ENCODE measurements around the gene DMRT2.
A peak's percentile ranks its signal among the peaks of the same experiment; 100 is the strongest.

DMRT2 gene

DNA sequence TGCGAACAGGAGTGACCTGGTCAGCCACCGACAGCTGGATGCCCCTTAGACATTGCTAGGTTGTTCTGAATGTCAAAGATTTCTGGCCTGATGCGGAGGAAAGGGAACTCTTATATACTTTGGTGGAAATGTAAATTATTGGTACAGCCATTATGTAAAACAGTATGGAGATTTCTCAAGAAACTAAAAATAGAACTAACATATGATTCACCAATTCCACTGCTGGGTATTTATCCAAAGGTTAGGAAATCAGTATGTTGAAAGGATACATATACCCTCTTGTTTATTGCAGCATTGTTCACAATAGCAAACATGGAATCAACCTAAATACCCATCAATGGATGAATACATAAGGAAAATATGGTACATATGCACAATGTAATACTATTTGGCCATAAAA is 41.9 kb upstream of the DMRT2 start:
- peaks cover 28% of the 10 kb centered on the region for H3K27me3 ChIP-seq
- H3K36me3 ChIP-seq = no peaks in the 10 kb centered on the region
- H3K9me3 ChIP-seq = no peaks in the 10 kb centered on the region
- no peak overlapping the region for H3K4me3 ChIP-seq (ENCODE audit: low read depth in 1 of 2, low read length in 1 of 2)
- no peak overlapping the region for H3K27ac ChIP-seq
- TF ChIP-seq, protein P1, sequence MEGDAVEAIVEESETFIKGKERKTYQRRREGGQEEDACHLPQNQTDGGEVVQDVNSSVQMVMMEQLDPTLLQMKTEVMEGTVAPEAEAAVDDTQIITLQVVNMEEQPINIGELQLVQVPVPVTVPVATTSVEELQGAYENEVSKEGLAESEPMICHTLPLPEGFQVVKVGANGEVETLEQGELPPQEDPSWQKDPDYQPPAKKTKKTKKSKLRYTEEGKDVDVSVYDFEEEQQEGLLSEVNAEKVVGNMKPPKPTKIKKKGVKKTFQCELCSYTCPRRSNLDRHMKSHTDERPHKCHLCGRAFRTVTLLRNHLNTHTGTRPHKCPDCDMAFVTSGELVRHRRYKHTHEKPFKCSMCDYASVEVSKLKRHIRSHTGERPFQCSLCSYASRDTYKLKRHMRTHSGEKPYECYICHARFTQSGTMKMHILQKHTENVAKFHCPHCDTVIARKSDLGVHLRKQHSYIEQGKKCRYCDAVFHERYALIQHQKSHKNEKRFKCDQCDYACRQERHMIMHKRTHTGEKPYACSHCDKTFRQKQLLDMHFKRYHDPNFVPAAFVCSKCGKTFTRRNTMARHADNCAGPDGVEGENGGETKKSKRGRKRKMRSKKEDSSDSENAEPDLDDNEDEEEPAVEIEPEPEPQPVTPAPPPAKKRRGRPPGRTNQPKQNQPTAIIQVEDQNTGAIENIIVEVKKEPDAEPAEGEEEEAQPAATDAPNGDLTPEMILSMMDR (IDR thresholded peaks at IDR 0.05) = no peak
- H3K4me1 ChIP-seq (ENCODE audit: control insufficient read depth in 1 of 2, insufficient read depth in 1 of 2, low read depth in 1 of 2, low read length in 1 of 2) = no peaks in the 10 kb centered on the region

DNA sequence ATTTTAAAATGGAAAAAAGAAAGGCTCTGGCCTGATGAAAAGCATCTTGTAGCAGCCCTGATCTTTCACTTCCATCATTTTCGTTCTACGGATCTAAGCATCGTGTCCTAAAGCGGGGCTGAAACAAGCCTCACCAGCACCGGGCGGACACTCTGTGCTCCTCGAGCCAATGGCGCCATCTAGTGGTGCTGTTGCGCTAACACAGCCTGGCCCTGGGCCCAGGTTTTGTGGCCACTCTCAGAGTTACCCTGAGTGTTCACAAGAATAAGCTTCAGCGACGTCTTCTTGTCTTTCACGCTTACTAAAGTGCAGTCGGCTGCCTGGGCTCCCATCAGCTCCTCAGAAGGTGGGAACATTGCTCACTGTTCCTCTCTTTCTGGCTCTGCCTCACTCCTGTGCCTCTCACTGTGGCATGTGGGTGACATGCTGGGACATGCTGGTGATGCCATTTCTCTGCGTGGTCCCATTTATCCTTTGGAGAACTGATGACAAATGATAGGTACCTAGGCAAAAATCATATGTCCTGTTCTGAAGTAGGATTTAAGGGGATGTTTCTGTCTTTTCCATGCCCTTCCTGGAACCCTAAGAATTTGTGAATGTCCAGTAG is 41.0 kb upstream of the DMRT2 start:
- Histone ChIP-seq H3K36me3 (no peaks in the 10 kb centered on the region), H3K9me3 (no peaks in the 10 kb centered on the region), H3K4me3 (ENCODE audit: low read depth in 1 of 2, low read length in 1 of 2) (no peak overlapping the region), H3K27me3 (peaks cover 31% of the 10 kb centered on the region), H3K27ac (no peak overlapping the region), H3K4me1 (ENCODE audit: control insufficient read depth in 1 of 2, insufficient read depth in 1 of 2, low read depth in 1 of 2, low read length in 1 of 2) (no peaks in the 10 kb centered on the region)
- TF ChIP-seq, protein P1 (IDR thresholded peaks at IDR 0.05) = peak; percentile 73

DNA sequence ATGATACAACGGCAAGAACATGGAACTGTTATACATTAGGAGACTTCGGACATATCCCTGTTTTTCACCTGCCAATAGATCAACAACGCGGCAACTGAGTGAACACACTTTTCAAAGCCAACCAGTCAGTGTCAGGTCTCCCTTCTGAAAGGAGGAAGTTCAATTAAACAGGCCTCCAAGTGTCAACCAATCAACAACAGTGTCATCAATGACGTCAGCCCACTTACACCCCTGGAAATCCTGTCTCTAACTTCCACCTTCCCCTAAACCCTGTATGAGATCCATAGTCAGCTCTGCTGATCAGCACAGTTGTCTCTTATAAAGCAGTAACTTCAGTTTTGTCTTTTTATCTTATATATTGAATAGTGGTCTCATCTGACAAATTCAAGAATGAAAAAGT is 37.1 kb upstream of the DMRT2 start:
- Histone ChIP-seq H3K4me3 (ENCODE audit: low read depth in 1 of 2, low read length in 1 of 2) (no peak overlapping the region), H3K27me3 (peaks cover 43% of the 10 kb centered on the region), H3K27ac (no peak overlapping the region), H3K4me1 (ENCODE audit: control insufficient read depth in 1 of 2, insufficient read depth in 1 of 2, low read depth in 1 of 2, low read length in 1 of 2) (no peaks in the 10 kb centered on the region), H3K9me3 (no peaks in the 10 kb centered on the region), H3K36me3 (no peaks in the 10 kb centered on the region)
- TF ChIP-seq, protein P1 (IDR thresholded peaks at IDR 0.05) = no peak

DNA sequence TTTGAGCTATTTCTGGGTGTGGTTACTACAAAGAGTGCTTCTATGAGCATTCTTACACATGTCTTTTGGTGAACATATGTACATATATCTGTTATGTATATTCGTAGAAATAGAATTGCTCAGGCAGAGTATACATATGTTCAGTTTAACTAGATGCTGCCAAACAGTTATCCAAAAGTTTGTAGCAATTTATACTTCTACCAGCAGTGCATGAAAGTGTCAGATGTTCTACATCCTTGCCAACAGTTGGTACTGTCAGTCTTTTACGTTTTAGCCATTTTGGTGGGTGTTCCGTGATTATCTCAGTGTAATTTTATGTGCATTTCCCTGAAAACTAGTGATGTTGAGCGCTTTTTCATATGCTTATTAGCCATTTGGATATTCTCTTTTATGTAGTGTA is 35.9 kb upstream of the DMRT2 start:
- Histone ChIP-seq H3K27me3 (peaks cover 48% of the 10 kb centered on the region), H3K4me1 (ENCODE audit: control insufficient read depth in 1 of 2, insufficient read depth in 1 of 2, low read depth in 1 of 2, low read length in 1 of 2) (no peaks in the 10 kb centered on the region), H3K9me3 (no peaks in the 10 kb centered on the region), H3K4me3 (ENCODE audit: low read depth in 1 of 2, low read length in 1 of 2) (no peak overlapping the region), H3K27ac (no peak overlapping the region), H3K36me3 (no peaks in the 10 kb centered on the region)
- TF ChIP-seq, protein P1 (IDR thresholded peaks at IDR 0.05) = no peak

DNA sequence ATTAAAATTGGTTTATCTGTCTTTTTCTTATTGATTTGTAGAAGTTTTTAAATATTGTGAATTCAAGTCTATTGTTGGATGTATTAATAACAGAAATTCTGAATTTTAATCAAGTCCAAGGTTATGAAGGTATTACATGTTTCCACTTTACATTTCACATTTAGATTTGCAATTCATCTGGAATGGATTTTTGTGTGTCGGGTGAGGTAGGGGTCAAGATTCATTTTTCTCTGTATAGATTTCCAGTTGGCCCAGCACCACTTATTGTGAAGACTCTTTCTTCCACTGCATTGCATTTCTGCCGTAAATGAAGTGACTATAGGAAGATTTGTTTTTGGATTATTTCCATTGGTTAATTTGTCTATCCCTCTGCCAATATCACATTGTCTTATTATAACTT is 35.5 kb upstream of the DMRT2 start:
- Histone ChIP-seq H3K4me3 (ENCODE audit: low read depth in 1 of 2, low read length in 1 of 2) (no peak overlapping the region), H3K9me3 (no peaks in the 10 kb centered on the region), H3K27ac (no peak overlapping the region), H3K36me3 (no peaks in the 10 kb centered on the region), H3K4me1 (ENCODE audit: control insufficient read depth in 1 of 2, insufficient read depth in 1 of 2, low read depth in 1 of 2, low read length in 1 of 2) (no peaks in the 10 kb centered on the region), H3K27me3 (peaks cover 53% of the 10 kb centered on the region)
- TF ChIP-seq, protein P1 (IDR thresholded peaks at IDR 0.05) = no peak

DNA sequence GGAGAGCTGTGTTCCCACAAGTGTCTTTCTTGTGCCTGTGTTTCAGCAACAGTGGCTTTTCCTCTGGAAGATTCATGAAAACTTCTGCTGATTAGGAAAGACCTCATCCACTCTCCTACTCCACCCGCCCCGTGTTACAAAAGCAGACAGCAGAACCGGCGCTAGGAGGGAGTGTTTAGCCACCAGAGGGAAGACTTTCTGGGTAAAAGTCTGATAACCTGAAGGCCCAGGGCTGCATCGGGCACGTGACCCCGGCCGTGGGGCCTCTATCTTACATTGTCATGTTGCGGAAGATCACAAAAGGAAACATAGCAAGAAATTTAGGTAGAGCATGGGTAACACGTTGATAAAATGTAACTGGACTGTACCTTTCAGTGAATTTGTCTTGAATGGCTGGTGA is 32.0 kb upstream of the DMRT2 start:
- Histone ChIP-seq H3K4me3 (ENCODE audit: low read depth in 1 of 2, low read length in 1 of 2) (no peak overlapping the region), H3K27me3 (peaks cover 76% of the 10 kb centered on the region), H3K9me3 (no peaks in the 10 kb centered on the region), H3K27ac (no peak overlapping the region), H3K4me1 (ENCODE audit: control insufficient read depth in 1 of 2, insufficient read depth in 1 of 2, low read depth in 1 of 2, low read length in 1 of 2) (no peaks in the 10 kb centered on the region), H3K36me3 (no peaks in the 10 kb centered on the region)
- TF ChIP-seq, protein P1 (IDR thresholded peaks at IDR 0.05) = no peak
